HS-27A (cell line): ENCODE measurements around the gene STOX2.

ENCODE experiments used
- DNase-seq: peaks from one replicate; pipeline ENCODE4 v3.0.0-alpha.2; 2012; ENCODE audit warnings: low read depth, missing footprints

STOX2 gene

DNA sequence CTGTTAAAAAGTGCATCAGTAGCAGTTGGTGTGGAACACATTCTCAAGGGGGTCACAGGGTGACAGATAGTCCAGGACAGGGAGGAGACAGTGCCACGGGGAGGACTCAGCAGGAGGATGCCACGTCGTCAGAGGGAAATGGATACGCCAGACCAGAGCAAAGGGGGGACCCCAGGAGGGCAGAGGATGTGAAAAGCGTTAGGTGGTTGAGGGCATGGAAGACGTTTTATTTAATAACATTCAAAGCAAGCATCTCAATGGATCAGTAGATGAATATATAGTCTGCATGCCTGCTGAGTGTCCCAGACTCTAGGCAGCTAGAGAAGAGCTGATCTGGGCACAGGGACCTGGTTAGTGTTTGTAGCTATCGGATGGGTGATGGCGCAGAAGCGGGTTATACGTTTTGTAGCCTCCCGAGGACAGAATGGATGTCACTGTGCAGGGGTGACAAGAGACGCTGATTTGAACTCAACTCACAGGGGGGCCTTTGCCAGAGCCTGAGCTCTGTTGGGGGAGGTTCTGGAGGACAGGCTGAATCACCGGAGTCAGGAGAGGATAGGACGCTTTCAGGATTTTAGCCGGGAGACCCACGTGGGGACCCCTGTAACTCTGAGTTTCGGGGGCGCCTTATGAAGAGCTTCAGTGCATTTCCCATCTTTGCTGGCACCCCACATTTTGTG lies 81.3 kb downstream of the STOX2 start:
- no peak for DNase-seq

DNA sequence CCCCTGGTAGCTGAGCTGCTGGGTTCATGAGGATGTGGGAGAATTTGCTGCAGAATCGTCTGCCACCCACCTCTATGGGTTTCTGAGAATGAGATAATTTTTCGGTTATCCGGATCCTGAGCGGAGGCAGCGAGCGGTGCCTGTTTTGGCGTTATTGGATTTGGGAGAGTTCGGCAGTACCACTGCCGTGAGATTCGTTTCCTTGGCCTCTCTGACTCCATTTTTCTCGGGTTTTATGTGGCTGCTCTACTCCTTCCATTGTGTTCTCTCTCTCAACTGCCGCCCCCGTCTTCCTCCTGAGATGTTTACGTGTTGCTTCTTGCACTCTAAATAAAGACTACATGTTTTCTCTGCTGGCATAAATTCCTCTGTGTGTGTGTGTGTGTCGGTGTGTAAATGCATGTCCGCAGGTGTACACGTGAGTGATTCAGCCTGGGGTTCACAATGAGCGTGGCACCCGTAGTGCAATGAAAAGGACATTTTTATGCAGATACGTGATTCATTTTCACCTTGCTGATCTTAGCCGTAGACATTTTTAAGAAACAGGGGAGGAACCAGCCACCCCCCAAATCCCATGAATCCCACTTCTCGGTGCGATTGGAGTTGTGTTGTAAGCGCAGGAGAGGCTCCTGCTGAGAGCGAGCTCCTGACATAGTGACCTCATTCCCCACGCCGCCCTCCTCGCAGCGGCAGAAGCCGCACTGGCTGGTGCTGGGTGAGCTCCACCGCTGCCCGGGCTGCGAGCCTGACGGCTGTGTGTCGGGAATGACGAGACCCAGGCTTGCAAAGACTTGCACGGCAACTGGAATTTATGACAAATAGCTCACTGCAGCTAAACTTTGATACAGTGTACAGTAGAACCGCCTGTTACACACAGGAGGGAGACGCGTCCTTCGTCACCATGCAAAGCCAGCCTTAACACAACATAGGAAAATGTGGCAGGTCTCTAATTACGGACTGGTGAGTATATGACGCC lies 82.2 kb downstream of the STOX2 start:
- DNase-seq = no peak

DNA sequence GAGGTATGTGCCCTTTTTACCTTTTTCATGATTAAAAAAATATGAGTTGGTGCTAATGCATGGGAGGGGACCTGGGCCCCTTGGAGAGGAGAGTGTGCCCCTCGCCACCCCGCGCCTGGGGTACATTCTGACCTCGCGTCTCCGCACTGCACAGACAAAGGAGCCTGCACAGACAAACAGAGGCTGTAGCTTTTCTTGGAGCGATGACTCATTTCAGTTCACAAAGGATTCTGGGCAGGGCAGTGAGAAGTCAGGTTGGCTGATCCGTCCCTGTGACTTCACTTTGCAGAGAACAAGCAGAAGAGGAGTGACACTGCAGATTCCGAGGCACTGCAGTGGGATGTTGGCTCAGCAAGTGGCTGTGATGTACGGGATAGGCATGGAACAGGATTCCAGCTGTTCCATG lies 82.9 kb downstream of the STOX2 start:
- DNase-seq = no peak

DNA sequence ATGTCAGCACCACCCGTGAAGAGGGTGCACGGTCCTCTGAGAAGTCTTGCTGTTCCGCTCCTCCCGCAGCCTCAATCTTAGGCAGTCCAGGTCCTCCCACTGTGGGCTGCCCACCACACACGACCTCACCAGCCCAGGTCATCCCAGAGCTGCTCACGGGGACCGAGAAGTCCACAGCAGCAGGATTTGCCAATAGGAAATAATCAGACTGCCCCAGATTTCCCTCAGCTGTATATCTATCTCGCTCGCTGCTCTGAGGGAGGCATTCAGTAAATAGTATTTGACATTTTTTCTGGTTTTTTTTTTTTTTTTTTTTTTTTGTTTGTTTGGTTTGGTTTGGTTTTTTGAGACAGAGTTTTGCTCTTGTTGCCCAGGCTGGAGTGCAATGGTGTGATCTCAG lies 83.8 kb downstream of the STOX2 start:
- no peak for DNase-seq

DNA sequence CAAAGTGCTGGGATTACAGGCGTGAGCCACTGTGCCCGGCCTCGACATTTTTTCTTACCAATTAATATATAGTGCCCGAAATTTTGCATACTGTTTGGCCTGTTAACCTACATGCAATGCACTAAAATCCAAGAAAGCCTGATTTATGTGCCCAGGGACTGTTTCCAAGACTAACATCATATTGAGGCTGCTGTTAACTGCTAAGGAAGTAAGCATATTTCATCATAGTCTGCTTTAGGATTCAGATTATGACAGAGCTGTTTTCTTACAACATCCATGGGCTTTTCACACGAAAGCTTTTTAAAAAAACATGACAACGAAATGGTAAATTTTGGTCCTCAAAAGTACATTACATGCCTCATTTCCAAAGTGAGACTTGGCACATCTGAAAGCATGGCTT lies 84.4 kb downstream of the STOX2 start:
- DNase-seq = no peak

DNA sequence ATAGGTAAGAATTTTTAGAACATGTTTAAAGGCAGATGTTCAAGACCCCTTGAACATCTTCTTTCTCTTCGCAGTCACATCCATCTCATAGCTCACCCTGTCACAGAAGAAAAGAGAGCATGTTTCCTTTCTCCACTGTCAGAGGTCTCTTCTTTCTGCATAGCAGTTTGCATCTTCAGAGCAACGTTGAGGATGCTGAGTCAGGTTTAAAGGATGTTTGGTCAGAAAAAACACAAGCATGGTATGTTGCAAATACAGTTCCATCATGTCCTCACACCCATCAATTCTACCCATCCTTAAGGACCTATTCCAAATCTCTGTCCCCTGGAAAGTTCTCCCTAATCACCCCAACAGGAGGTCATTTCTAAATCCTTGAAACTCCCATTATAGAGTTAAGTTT lies 84.8 kb downstream of the STOX2 start:
- DNase-seq = no peak

DNA sequence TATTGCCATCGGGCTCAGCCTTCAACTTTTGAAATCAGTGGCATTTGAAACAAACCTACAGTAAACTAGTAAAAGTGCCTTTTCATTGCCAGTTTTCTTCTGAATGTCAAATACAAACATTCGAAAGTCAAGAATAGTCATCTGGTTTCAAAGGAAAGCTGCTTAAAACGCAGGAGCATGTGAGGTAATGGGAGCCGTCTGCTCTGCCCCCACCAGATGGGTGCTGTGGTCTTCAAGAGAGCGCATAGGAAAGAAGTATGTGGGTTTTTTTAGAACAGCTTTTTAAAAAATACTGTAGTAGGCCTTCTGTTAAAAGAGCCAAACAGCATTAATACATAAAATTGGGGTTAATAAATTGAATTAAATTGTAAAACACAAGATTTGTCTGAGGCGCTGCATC lies 88.6 kb downstream of the STOX2 start:
- DNase-seq = no peak

DNA sequence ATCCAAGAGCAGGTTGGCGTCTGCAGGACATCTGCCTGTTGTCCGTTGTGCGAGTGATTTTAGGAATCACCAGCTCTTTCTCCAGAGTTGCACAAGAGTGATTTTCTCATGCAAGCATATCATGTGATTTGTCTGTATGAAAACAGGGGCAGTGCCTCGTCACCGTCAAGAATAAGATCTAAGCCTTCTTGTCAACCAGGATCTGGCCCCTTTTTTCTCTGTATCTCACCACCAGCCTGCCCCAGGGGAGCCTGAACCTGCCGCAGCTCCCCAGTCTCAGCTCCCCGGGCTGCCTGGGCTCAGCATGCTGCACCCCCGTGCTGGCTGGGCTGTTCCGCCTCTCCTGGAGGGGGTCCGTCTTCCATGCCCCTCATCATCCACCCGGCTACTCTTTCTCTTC lies 90.5 kb downstream of the STOX2 start:
- no peak for DNase-seq

DNA sequence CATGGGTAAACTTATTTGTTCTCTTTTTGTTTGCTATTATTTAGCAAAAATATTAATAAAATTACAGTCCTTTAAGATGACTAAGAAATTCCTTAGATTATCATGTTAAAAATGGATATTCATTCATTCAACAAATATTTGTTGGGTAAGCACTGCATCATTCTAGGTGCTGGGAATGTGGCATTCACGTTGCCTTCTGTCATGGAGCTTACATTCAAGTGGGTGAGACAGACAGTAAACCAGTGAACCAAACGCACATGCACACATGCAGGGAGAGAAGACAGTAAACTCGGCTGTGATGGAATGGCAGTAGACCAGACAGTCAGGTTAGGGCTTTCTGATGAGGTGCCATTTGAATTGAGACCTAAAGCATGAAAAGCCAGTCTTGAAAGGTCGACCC lies 91.8 kb downstream of the STOX2 start:
- no peak for DNase-seq

DNA sequence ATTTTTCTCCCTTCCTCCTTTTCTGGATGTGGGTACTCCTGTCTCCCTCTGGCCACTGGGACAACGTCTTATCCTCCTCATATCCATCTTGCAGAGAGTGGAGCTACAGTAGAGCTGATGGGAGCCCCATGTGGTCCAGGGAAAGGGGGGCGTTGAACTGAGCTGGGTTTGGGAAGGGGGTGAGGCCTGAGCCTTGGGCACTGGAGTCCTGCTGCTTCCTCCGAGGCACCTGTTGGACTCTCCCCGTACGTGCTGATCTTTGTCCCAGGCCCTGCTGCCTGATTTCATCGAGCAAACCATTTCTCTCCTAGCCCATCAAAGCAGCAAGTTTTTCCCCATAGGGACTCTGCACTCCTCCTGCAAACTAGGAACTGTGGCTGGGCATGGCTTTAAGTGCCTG lies 94.3 kb downstream of the STOX2 start:
- no peak for DNase-seq

DNA sequence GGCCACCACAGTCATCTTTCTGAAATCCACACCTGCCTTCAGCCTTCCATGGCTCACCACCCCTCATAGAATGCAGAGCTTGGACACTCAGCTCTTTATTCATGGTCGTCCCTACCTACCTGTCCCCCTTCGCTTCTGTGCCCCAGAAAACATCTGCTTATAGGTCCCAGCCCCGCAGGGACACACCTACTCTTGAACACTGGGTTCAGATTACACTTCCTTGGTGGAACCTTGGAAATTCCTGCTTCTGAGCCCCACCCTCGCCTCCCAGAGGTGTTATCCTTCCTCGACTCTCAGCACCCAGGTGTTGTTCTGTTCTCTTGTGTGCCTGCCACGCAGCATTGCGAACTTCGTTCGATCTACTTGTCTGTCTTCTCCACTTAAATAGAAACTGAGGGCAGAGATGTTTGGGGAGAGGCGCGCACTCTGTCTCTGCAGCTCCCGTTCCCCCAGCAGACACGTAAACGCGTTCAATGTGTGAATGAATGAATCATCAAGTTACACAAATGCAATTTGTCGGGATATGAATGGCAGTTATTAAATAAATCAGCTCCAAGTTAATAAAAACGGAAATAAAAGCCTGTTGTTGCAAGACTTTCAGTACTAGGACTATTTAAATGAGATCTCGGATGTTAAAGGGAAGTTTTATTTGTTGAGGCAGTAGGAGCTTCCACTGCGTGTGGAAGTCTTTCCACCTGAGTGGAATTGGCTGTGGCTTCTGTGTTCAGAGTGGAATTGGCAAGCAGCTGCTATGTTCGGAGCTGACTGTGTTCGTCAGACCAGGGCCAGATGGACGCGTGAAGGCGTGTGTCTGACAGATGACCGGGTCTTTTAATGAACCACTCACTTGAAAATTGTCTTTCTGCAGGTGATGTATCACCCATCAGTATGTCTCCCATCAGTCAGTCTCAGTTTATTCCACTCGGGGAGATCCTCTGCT lies 95.6 kb downstream of the STOX2 start:
- DNase-seq = no peak

DNA sequence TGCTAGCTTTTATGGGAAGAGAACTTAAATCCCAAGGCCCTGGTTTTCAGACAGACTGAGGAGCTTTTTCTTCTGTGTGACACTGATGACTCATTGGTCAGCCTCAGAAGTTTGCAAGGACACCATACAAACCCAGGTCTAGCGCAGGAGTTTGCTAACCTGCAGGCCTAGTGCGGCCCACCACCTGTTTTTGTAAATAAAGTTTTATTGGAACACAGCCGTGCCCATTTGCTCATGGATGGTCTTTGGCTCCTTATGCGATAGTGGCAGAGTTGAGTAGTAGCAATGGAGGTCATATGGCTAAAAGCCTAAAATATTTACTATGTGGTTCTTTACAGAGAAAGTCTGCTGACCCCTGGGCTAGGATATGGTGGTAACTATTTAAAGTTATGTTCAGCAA lies 98.3 kb downstream of the STOX2 start:
- no peak for DNase-seq

DNA sequence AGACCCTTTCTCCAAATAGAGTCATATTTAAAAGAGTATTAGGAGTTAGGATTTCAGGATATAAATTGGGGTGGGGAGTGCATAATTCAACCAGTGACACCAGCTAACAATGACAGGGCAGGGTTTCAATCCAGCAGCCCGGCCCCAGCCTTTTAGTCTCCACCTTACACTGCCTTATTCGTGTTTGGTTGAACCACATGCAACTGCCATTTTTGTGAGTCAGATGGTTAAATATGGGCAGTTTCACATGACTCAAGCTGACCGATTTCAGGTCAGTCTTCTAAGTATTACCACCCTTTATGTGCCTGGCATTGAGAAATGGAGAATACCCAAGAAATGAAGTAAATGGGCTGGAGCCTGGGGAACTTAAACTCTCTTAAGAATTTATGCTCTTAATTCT lies 102.8 kb downstream of the STOX2 start:
- no peak for DNase-seq

DNA sequence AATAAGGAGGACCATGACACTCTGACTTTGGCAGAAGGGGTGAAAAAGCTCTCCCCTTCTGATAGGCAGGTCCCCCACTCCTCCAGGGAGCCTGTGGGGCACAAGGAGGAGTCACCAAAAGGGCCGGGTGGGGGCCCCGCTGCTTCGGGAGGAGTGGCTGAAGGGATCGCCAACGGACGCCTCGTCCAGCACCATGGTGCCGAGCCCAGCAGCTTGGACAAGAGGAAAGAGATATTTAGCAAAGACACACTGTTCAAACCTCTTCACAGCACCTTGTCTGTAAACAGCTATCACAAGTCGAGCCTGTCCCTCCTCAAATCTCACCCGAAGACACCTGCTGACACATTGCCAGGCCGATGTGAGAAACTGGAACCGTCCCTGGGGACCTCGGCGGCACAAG lies 105.6 kb downstream of the STOX2 start:
- DNase-seq = no peak

DNA sequence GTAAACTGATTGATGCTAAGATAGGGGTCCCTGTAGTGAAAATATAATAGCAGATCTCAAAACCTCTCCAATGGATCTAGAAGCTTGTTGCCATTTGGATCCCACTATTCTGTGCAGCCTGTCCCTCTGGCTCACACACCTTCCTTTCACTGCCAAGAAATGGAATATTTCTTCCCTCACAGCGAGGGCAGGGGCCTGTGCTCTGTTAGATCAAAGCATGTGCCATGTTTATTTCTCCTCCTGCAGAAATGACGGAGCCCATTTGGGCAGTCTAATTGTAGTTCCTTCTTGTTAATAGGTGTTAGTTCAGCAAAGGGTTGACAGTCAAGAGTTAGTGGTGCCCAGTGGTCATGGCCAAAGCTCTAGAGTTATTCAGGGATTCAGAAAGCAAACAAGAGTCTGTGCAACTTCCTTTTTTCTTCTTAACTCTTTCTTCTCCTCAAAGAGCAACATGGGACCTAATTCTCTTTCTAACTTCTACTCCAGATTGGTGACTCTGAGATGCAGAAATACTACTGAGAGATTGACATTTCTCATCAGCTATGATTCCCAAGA lies 106.8 kb downstream of the STOX2 start:
- no peak for DNase-seq

DNA sequence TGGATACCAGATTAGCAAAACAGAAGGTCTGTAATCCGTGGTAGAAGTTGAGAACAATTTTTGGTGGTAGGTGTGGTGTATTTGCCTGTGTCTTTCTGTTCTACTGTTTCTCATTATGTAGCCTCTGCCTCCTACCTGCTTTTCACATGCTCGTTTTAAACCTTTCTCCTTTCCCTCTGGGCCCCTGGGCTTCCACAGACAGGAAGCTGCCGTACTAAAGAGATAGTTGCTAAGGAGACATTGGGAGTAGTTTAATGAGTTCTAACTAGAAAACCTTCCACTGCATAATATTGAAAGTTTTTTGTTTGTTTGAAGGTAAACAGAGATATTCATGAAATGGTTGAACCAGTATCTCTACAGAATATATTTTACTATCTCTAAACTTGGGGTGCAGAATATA lies 107.8 kb downstream of the STOX2 start:
- DNase-seq = no peak

DNA sequence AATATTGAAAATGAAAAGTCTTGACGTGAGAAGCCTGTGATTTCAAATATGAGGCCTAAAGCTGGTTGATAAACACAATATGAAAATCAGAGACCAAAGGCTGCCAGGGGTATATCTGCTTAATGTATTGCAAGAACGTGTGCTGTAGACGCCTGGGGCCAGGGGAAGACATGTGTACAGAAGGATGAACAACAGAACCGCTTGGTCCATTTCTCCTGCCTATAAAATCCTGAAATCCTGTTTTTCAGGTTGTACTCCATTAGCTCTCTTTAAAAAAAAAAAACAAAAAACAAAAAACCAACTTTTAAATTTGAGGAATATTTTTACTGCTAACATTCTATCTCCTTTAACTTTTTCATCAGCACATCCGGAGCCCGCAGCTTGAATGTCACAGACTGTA lies 109.2 kb downstream of the STOX2 start:
- DNase-seq = no peak

DNA sequence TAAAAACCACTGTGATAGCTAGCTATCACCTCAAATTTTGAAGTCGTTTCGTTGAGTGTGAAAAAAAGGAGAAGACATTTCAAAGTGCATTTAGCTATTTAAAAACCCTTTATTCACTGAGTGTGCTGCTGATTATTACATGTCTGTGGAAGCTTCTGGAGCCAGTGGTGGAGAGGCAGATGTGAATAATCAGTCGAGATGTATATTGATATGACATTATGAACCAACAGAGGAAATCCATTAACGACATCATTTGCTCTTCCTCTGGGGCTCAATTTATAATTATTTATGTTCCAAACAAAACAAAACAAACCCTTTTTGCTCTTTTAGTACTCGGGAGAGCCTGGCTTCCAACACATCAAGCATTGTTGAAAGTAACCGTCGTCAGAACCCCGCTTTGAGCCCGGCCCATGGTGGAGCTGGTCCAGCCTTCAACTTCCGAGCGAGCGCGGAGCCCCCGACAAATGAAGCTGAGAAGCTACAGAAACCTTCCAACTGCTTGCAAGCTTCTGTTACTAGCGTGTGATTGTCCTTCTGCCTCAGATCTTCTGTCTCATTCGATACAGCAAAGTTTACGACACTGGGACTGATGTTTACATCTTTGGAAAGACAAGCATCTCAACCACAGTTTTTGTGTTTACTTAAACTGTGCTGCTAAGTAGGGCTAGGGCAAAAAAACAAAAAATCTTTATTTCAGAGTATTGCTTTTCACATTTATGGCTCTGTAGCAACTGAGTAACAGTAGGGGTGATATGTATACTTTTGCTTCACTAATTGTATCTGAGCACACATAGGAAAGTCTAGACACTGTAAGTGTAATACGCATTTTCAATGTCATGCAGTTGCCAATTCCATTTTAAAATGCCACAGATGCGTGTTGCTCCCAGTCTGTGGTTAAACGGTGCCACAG lies 111.9 kb downstream of the STOX2 start:
- DNase-seq = no peak

DNA sequence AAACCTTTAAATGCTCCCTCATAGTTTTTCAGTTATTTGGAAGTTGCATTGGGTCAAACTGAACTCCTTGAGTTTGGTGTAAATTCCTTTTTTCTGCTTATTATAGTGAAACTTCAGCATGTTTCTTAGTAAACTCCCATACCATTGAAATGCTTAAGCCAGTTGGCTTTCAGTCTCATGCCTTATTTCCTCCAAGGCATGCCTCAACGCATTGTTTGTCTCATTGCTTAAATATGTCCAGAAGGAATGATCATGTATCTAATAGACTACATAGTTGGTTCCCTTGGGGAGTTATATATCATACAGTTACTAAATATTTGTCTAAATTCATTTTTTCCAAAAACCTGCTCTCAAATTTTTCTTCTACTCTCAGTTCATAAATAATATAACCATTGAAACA lies 114.0 kb downstream of the STOX2 start:
- DNase-seq = no peak

DNA sequence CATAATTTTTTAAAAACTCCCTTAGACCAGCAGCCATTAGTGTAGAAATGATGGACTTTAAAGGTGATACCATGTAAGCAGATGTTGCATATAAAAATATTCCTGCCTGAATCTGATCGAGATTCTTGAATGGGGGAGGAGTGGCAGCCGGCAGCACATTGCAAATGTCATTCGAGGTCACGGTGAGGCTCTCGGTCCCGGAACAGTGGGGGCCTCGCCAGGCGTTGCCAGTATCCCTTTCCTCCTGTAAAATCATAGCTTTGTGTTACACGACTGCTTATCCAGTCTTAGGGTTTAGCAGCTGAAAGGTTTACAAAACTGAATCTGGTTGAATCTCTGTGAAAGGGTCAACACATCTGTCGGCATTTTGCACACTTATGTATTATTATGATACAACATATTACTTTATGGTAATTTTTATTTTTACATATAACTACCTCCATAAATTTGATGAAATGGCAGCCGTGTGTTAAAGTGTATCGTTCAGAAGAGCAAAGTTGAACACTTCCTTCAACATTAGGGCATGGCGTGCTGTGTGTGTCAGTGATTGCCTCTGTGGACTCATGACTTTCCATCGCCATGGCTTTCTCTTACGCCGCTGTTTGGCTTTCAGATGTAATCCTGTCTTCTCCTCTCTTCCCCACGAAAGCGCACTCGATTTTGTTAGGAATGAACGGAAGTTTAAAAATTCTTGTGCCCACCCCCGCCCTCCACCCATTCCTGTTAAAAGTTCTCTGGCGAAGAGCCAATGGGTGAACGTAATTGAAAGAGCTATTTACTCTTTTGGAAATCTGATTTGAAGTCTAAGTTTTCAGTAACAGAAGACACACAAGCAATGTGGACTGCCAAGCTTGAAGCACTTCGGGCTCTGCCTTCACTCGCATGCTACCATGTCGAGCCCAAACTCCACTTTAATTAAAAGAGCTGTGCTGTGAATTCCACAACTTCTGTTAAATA lies 114.8 kb downstream of the STOX2 start:
- no peak for DNase-seq
